Measurements from ENCODE around the gene BEND4. TPM values are rescaled to one million over a fixed set of nuclear protein-coding genes. Genes with fewer than 3 reads are reported as not detected.
A peak's percentile ranks its signal among the peaks of the same experiment; 100 is the strongest.

The BEND4 gene
- total RNA-seq, 1 experiment from 2014 or later: not detected

DNA sequence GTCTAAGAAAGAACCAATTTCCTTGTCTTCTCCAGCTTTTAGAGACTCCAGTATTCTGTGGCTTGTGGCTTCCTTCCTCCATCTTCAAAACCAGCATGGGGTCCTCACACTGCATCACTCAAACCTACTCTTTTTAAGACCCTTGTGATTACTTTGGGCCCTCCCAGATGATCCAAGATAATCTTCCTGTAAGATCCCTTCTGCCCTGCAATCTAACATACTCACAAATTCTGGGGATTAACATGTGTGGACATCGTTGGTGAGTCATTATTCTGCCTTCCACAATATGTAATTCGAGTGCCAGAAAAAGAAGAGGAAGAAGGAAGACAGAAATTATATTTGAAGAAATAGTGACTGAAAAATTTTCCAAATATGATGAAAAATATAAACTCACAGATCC, 47.9 kb downstream of the BEND4 start:
- Mint-ChIP-seq H3K4me3 (ENCODE audit: low read depth, unreplicated experiment) (no peak overlapping the region), H3K36me3 (ENCODE audit: insufficient read depth, unreplicated experiment) (no peaks in the 10 kb centered on the region), H3K27ac (ENCODE audit: unreplicated experiment) (peak overlapping the region; percentile 53), H3K4me1 (ENCODE audit: low read depth, unreplicated experiment) (no peaks in the 10 kb centered on the region), H3K27me3 (ENCODE audit: unreplicated experiment) (no peaks in the 10 kb centered on the region), H3K9me3 (ENCODE audit: low read depth, unreplicated experiment) (no peaks in the 10 kb centered on the region)
- intact Hi-C loops (cut with micrococcal nuclease; ENCODE audit: unreplicated experiment): no loop called here
- BruUV-seq (replicated peaks): no TSS peak
- CTCF ChIA-PET: interaction anchor here (0.6 kb wide), 1 partner anchor 64 kb away, joined by 3 read pairs; no protein-coding TSS in a partner anchor
- DNase-seq: no peak
- TF ChIP-seq, protein P1, sequence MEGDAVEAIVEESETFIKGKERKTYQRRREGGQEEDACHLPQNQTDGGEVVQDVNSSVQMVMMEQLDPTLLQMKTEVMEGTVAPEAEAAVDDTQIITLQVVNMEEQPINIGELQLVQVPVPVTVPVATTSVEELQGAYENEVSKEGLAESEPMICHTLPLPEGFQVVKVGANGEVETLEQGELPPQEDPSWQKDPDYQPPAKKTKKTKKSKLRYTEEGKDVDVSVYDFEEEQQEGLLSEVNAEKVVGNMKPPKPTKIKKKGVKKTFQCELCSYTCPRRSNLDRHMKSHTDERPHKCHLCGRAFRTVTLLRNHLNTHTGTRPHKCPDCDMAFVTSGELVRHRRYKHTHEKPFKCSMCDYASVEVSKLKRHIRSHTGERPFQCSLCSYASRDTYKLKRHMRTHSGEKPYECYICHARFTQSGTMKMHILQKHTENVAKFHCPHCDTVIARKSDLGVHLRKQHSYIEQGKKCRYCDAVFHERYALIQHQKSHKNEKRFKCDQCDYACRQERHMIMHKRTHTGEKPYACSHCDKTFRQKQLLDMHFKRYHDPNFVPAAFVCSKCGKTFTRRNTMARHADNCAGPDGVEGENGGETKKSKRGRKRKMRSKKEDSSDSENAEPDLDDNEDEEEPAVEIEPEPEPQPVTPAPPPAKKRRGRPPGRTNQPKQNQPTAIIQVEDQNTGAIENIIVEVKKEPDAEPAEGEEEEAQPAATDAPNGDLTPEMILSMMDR (IDR thresholded peaks at IDR 0.05; ENCODE audit: unreplicated experiment): no peak

DNA sequence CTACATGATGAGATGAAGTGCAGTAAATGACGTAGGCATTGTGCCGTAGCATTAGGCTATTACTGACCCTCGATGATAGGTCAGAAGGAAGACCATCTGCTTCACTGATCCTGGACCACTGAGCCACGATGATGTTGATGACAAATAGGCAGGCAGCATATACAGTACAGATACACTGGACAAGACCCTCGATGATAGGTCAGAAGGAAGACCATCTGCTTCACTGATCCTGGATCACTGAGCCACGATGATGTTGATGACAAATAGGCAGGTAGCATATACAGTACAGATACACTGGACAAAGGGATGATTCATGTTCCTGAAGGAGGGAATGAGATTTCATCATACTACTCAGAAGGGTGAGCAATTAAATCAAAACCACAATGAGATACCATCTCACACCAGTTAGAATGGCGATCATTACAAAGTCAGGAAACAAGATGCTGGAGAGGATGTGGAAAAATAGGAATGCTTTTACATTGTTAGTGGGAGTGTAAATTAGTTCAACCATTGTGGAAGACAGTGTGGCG, 50.9 kb downstream of the BEND4 start:
- Mint-ChIP-seq H3K4me3 (ENCODE audit: low read depth, unreplicated experiment) (no peak overlapping the region), H3K36me3 (ENCODE audit: insufficient read depth, unreplicated experiment) (no peaks in the 10 kb centered on the region), H3K9me3 (ENCODE audit: low read depth, unreplicated experiment) (no peaks in the 10 kb centered on the region), H3K27me3 (ENCODE audit: unreplicated experiment) (no peaks in the 10 kb centered on the region), H3K27ac (ENCODE audit: unreplicated experiment) (no peak overlapping the region), H3K4me1 (ENCODE audit: low read depth, unreplicated experiment) (no peaks in the 10 kb centered on the region)
- TF ChIP-seq, protein P1 (IDR thresholded peaks at IDR 0.05; ENCODE audit: unreplicated experiment): no peak
- intact Hi-C loops (cut with micrococcal nuclease; ENCODE audit: unreplicated experiment): no loop called here
- CTCF ChIA-PET: no interaction called here
- no peak for DNase-seq
- BruUV-seq (replicated peaks): no TSS peak

DNA sequence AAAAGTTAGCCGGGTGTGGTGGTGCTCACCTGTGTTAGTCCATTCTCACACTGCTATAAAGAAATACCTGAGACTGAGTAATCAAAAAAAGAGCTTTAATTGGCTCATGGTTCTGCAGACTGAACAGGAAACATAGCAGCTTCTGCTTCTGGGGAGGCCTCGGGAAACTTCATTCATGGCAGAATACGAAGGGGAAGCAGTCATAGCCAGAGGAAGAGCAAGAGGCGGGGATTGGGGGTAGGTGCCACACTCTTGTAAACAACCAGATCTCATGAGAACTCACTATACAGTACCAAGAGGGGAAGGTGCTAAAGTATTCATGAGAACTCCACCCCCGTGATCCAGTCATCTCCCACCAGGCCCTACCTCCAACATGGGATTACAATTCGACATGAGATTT, 64.1 kb downstream of the BEND4 start:
- H3K36me3 Mint-ChIP-seq (ENCODE audit: insufficient read depth, unreplicated experiment): no peaks in the 10 kb centered on the region
- DNase-seq: no peak
- BruUV-seq (replicated peaks): no TSS peak
- TF ChIP-seq, protein P1 (IDR thresholded peaks at IDR 0.05; ENCODE audit: unreplicated experiment): no peak
- no peak overlapping the region for H3K27ac Mint-ChIP-seq (ENCODE audit: unreplicated experiment)
- intact Hi-C loops (cut with micrococcal nuclease; ENCODE audit: unreplicated experiment): no loop called here
- no peaks in the 10 kb centered on the region for H3K9me3 Mint-ChIP-seq (ENCODE audit: low read depth, unreplicated experiment)
- H3K4me3 Mint-ChIP-seq (ENCODE audit: low read depth, unreplicated experiment): no peak overlapping the region
- H3K27me3 Mint-ChIP-seq (ENCODE audit: unreplicated experiment): no peaks in the 10 kb centered on the region
- CTCF ChIA-PET: interaction anchor here (0.6 kb wide), 1 partner anchor 11 kb away, joined by 4 read pairs; no protein-coding TSS in a partner anchor
- H3K4me1 Mint-ChIP-seq (ENCODE audit: low read depth, unreplicated experiment): no peaks in the 10 kb centered on the region

DNA sequence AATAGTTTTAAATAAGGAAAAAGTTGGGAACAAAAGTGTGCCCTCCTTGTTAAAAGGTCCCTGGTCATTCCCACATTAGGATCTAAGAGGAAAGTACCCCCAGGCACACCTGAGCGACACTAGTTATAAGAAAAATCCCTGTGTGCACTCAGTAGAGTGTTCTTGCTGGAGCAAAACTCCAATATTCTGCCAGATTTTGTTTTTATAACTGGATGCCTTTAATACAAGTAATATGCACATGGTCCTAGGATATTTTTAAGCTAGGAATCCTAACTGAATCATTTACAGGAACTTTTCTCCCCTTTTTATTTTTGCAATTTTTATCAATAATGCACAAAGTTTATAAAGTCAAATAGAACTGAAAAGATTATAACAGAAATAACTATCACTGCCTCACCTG, 68.6 kb downstream of the BEND4 start:
- intact Hi-C loops (cut with micrococcal nuclease; ENCODE audit: unreplicated experiment): no loop called here
- Mint-ChIP-seq H3K36me3 (ENCODE audit: insufficient read depth, unreplicated experiment) (no peaks in the 10 kb centered on the region), H3K27ac (ENCODE audit: unreplicated experiment) (no peak overlapping the region), H3K27me3 (ENCODE audit: unreplicated experiment) (no peaks in the 10 kb centered on the region), H3K9me3 (ENCODE audit: low read depth, unreplicated experiment) (no peaks in the 10 kb centered on the region), H3K4me3 (ENCODE audit: low read depth, unreplicated experiment) (no peak overlapping the region), H3K4me1 (ENCODE audit: low read depth, unreplicated experiment) (no peaks in the 10 kb centered on the region)
- BruUV-seq (replicated peaks): no TSS peak
- CTCF ChIA-PET: no interaction called here
- no peak for DNase-seq
- TF ChIP-seq, protein P1 (IDR thresholded peaks at IDR 0.05; ENCODE audit: unreplicated experiment): no peak
